Stimulated activated CD8-positive, alpha-beta memory T cell treated with anti-CD3 and anti-CD28 coated beads, Interleukin-12 subunit alpha, Interleukin-12 subunit beta, amount 100 ng/mL, for 4 hours (primary cell): ENCODE data around the gene SNRK.
A peak's percentile ranks its signal among the peaks of the same experiment; 100 is the strongest.

Source experiments
- DNase-seq: peaks from one replicate; pipeline ENCODE4 v3.0.0-alpha.2; 2020; ENCODE audit warnings: low read depth

SNRK gene

DNA sequence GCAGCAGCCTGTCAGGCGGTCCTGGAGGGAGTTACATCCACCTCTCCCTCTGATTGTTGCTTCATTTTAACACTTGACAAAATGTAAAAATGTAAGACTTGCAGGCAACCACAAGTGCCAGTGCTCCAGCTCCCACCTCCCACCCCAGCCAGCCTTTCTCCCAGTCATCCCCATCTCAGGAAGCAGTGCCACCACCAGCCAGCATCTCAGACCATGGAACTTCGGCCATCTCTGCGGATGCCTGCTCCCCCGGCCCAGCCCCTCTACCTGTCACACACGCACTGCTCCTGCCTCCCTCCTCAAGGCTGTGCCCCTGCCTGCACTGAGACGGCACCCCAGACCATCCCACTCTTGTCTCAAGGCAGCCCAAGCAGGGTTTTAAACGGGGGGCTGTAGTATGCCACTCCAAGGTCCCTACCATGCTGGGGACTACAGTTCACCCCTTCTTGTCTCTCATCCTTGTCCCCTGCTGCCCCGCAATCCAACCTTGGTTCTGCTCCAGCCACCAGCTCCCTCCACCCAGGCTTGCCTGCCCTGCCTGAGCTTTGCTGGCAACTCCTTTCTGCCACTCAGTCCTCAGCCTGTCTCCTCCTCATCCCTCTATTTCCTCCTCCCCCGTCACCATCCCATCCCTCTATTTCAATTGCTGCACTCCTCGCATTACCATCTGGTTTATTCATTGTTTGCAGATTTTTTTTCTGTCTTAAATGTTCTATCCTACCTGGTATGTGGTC, 85.8 kb downstream of the SNRK start:
- DNase-seq = no peak

DNA sequence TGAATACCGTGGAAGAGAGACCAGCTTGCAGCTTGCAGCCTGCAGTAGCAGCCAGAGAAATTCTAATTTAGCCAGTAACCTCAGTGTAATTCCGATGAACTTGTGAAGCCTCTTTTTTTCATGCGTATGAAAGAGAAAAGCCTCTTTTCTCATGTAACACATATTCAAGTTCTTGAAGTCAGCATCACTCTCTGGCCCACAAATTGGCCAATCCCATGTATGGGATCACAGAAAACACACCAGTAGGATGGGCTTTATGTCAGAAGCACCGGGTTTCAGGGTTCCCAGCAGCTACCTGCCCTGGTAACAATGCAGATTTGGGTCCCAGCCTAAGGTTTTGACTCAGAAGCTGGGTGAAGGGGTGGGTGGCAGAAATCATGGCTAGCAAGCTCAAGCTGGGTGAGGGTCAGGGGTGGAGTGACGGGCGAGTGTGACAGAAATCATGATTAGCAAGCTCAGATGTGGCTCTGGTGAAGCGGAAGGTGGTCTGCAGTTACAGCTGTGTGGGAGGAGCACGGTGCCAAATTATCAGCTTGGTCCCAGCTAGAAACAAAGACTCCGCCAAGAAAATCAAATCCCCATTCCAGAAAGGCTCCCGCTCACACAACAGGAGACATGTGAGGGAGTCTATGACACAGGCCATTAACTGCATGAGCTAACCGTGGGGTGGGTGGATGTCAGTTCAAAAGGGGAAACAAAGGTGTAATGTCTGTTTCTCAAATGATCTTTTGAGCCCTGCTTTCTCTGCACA, 86.6 kb downstream of the SNRK start:
- no peak for DNase-seq

DNA sequence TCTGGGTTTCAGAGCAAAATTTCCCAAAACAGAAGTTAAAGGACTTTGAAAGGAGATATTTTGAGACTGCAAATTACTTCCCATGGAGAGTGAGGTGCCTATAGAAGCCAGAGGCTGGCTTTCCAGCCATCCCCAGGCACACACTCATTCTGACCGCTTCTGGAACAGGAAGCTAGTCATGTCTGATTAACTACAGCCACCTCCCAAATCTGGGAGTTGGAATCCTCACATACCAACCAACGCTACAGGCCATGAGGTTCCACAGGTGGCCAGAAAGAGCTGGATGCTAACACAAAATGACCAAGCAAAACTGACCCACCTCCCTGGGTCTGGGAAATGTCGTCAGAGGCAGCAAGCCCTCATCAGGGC, 87.2 kb downstream of the SNRK start:
- DNase-seq = no peak

DNA sequence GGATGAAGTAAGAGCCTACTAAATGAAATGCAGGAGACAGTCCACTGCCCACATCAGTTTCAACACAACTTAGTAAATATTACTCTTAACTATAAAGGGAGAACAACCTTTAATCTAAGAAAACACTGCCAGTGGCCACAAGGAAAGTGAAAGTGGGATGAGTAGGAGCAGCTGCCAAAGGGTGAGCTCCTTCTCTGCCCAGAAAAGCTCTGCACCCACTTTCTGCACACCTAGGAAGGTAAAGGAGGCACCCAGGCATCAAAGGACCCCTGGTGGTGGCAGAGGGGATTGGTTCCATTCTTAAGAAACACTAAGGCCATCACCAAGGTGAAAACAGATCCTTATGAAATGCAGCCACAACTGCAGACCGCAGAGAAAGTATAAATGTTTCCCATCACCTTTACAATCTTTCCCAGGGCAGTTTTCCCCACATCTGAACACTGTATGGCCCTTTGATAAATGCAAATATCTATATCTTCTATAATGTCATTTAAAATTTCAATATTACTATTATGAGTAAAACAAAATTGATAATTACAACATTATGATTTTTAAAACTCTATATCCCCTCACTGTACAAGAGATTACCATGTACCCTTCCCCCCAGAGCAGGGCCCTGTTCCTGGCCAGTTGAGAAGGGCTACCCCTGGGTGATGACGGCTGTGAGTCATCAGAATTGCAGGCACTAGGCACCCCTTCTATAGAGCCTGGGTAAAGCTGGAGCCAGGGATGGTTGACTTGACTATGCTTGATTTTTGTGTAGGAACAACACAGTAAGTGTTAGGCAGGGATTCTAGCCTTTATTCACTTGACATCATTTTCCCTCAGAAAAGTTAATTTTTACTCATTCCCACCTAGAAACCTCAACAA, 92.0 kb downstream of the SNRK start:
- DNase-seq = peak; percentile 35

DNA sequence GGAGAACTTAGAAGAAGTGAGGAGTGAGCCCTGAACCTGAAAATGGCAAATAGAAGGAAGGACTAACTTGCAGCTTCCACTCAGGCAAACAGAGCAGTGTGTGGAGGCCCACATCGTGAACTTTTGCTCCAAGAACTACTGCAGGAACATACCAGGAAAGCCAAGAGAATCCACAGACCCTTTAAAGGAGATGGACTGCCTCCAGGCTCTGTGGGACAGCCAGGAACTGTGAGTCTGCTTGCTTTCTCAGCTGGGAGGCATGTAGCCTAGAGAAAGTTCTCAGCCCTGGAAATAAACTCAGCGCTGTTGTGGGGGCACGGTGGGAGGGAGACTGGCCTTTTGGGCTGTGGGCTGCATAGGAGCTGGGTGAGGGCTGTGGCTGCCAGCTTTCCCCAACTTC, 93.0 kb downstream of the SNRK start:
- no peak for DNase-seq

DNA sequence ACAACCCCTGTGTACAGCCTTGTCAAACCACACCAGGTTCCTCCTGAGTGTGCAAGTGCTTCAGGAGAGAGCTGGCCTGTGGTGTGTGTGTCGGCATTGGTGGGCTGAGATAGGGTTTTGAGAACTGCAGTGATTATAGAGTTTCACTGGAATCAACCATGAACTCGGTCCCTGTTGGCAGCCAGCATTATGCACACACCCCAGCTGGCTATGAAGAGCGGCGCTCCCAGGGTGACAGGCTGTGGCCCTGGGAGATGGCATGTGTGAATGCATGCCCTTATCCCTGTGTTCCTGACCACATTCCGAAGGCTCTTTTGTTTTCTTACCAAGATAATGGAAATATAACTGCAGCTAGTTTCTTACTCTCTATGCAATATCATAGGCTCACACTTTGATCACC, 101.8 kb downstream of the SNRK start:
- no peak for DNase-seq

DNA sequence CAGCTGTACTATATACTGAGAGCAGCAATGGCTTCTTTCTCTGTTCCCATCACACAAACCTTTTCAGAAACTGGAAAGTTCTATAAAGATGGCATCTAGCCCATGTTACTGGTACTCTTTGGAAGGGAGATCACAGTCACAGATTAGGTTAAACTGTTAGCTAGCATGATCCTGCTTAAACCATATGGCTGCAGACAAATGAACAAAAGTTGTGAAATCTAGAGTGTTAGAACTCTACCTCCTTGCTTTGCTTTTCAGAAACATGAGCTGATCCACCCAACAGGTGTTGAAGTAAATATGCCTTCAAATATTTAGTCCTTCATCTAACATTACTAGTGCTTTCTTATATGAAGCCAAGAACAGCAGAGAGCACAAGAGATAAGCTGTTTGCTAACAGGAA, 102.6 kb downstream of the SNRK start:
- no peak for DNase-seq

DNA sequence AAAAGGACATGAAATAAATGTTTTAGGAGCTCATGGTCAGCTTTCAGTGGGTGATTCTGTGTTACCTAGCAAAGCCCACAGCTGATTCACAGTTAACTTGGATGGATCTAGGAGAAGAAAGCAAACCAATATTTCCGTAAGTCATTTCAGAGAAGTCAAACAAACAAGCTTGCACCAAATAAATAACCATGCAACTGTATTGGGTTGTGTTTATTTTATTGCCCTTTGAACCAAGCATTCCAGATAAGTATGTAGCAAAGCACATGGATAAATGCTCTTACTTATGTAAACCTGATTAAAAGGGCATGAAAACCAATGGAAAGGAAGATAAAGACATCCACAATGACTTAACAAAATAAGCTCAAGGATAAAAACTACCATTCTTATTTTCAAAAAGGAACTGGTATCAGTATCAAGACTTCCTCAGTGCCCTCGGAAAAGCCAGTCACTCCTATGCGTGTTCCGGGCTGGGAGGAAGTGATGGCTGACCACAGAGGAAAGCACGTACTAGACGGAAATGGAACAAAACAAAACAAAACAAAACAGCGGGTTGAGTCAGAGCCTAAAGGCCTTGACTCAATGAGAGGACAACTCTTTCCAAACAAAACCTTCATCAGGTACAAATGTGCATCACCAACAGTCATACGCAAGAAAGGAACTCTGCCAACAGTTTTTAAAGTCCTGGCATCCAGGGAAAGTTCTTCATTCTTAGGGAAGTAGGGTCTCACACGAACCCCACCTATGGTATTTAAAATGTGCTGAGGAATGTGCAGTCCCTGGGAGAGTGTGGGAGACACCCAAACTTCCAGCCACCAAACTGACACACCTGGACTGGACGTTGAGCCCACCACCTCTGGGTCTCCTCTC, 103.3 kb downstream of the SNRK start:
- peak; percentile 51 for DNase-seq

DNA sequence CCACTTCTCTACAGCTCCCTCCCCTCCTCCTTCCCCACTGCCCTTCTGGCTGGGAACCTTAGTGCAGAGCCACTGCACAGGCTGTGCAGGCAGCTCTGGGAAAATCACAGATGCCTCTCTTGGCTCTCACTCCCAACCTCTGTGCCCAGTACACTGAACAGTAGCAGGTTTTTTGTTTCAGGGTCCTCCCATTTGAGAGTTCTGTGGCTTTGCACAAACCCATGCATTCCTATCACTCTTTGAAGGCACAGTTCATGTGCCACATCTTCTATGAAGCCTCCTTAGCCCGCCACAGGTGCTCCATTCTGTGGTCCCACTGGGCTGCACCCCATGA, 103.9 kb downstream of the SNRK start:
- no peak for DNase-seq

DNA sequence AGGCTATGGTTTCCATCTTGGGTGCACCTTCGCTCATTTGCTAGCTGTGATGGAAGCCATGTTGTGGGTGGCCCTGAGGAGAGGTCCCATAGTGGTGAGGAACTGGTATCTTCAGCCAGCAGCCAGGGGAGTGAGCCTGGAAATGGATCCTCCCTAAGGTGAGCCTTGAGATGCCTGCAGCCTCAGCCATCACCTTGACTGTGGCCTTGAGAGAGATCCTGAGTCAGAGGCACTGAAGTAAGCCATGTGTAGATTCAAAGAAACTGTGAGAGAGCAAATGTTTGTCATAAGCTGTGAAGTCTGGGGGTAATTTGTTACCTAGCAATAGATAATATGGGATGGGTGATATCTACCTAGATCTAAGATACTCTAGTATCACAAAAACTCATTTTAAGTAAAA, 105.3 kb downstream of the SNRK start:
- DNase-seq = no peak

DNA sequence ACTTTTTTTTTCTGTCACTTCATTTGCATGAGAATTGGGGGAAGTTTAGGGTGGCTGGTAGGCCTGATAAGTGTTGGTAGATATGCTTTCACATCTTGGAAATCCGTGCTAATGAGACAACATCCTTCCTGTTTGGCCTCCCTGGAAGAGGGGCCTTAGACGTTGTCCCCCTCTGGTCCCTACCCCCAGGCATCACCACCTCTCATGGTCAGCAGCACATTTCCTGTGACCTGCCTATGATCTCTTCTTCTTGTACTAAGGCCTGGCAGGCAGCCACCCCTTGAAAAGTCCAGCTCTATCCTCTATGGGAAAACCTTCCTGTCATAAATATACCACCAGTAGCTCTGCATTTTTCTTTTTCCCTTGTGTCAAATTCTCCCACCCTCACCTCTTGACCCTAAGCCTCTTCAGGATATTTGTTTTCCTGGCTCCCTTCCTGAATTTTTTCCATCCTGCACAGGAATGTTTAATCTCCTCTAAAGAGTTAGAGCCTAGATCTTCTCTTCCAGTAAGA, 107.8 kb downstream of the SNRK start:
- DNase-seq = no peak

DNA sequence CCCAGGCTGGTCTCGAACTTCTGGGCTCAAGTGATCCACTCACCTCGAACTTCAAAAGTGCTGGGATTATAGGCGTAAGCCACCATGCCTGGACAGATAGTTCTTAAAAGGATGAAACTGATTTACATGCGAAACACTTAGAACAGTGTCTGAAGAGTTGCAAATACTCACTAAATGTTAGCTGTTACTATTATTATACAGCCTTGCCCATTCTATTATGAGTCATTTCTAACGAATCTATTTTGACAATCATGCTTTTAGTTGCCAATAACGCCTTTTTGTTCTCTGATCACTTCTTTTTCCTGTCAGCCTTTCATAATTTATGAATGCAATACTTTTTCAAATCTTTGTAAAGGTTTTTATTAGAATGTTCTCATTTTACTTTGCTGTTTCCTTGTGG, 112.7 kb downstream of the SNRK start:
- no peak for DNase-seq

DNA sequence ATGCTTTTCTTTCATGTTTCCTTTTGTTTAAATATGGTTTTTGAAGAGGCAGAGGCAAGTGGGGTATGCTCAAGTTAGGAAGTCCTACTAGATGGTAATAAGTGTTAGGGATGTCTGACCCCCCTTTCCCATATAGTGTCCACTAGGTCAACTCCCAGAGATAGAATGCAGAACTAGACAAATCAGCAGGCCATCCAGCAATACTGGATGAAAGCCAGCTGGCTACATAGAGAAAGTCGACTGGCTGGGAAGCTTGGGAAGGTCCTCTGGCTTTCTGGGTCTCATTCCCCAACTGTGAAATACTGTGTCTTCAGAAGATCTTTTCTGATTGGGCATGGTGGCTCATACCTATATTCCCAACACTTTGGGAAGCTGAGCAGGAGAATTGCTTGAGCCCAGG, 113.8 kb downstream of the SNRK start:
- no peak for DNase-seq
